Adrenal gland (tissue), 19 donors: ENCODE measurements around the gene TMEM213. TPM values are rescaled to one million over a fixed set of nuclear protein-coding genes. Genes with fewer than 3 reads are reported as not detected.

Experiments used
- DNase-seq, 7 donors: peaks; one replicate each; pipeline ENCODE4 v3.0.0-alpha.2; 2019 to 2020
- H3K27ac ChIP-seq, 5 donors: fragments of 200-600 bp; sonication (generic) in 4 of 5; 1 replicate in 3 of 5; 2 replicates in 2 of 5; pipeline versions ENCODE4 v1.5.1 to v1.8.0; 2016 to 2020; ENCODE audit warnings: mild to moderate bottlenecking in 1 of 5
- H3K27me3 ChIP-seq: fragments of 200-600 bp; 2 replicates; pipeline ENCODE4 v1.8.0; 2021
- H3K36me3 ChIP-seq, 2 donors: fragments of 200-600 bp; replicated peaks in 1 of 2; 1 replicate in 1 of 2; 2 replicates in 1 of 2; pipeline versions ENCODE4 v1.5.1 to v1.8.0; 2018 to 2022
- H3K4me1 ChIP-seq, 2 donors: fragments of 200-600 bp; replicated peaks in 1 of 2; 1 replicate in 1 of 2; 2 replicates in 1 of 2; pipeline versions ENCODE4 v1.5.1 to v1.8.0; 2018 to 2021
- H3K4me3 ChIP-seq, 4 donors: fragments of 200-600 bp; sonication (generic) in 3 of 4; one replicate each; pipeline ENCODE4 v1.5.1; 2016 to 2018
- H3K9me3 ChIP-seq, 3 donors: fragments of 200-600 bp; sonication (generic) in 1 of 3; replicated peaks in 1 of 3; 1 replicate in 2 of 3; 2 replicates in 1 of 3; pipeline versions ENCODE4 v1.5.1 to v1.8.0; 2016 to 2021
- CTCF ChIP-seq, 6 experiments: fragments of 450-650 bp in 4 of 6; fragments of 200-600 bp in 2 of 6; sonication (generic) in 1 of 6; IDR thresholded peaks; 1 replicate in 5 of 6; 2 replicates in 1 of 6; pipeline versions ENCODE4 v1.5.1 to v1.8.0; 2016 to 2021; ENCODE audit warnings: antibody characterized with exemption in 6 of 6, mild to moderate bottlenecking in 2 of 6, moderate library complexity in 1 of 6
- POLR2A ChIP-seq, 2 donors: fragments of 450-650 bp; IDR thresholded peaks; one replicate each; pipeline ENCODE4 v1.6.1; 2017; ENCODE audit warnings: antibody characterized with exemption in 2 of 2, mild to moderate bottlenecking in 2 of 2, moderate library complexity in 1 of 2
- WGBS, 4 donors: extraction: QIAGEN DNeasy Blood & Tissue Kit in 2 of 4; methylation state at CpG; one replicate each; pipeline versions ENCODE4 v1.1.5 to v1.1.7; 2013 to 2017; 5-methylcytosine and 5-hydroxymethylcytosine counted together
- intact Hi-C, 2 donors: fragments of 100-400 bp; cut with DNase I; formaldehyde crosslinking; loops; one replicate each; pipeline versions ENCODE4 v1.14.1 to v1.15.0; 2022 to 2023
- long read RNA-seq, 10 donors: library from polyadenylated mRNA in 3 of 10; unstranded in 2 of 10; stranded (forward) in 1 of 10; transcript quantifications; one replicate each; pipeline ENCODE4 v2.0.0 and lab custom pipeline, GENCODE V29; 2021 to 2026
- polyA plus RNA-seq, 3 donors: library from polyadenylated mRNA; stranded (reverse); fragments of 200-250 nt in 2 of 3; fragments of 350-450 nt in 1 of 3; fragmentation: Illumina TruSeq in 1 of 3; extraction: RNeasy Lipid Tissue Mini Kit (QIAGEN cat#74804) in 1 of 3; gene quantifications; one replicate each; pipeline ENCODE4 v1.2.3, GENCODE V29; 2013 to 2014
- total RNA-seq, 9 donors: library from RNA; depleted of rRNA in 4 of 9; stranded (reverse); fragments of >200 nt in 4 of 9; fragments of 120-200 nt in 1 of 9; fragmentation: NEBNext Ultra II Directional in 1 of 9; extraction: Animal tissue kit (Norgen Biotek cat#: 25700) in 1 of 9; gene quantifications; one replicate each; pipeline versions ENCODE4 v1.1.0 to v1.2.4, GENCODE V29; 2013 to 2023
- donor health status: healthy with polysubstance abuse.
- donor health status: Bipolar disorder and iron deficiency.
- donor health status: DM: yes; HTN: yes; CAD: no.
- donor health status: DM: no; HTN: no; CAD: no.
- donor health status: DM: no; HTN: no; CAD: no.
- donor health status: DM: yes; HTN: yes; CAD: no.

TMEM213 gene, protein sequence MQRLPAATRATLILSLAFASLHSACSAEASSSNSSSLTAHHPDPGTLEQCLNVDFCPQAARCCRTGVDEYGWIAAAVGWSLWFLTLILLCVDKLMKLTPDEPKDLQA
- total RNA-seq (not detected), polyA plus RNA-seq (not detected)
- long read RNA-seq, donor 1, result 0 reads
- long read RNA-seq, donor 2, result 0 reads
- long read RNA-seq, donor 3, result 0 reads
- long read RNA-seq, donor 4, result 0 reads
- long read RNA-seq, donor 5, result 0 reads
- long read RNA-seq, donor 6, result 0 reads
- long read RNA-seq, donor 7, result 0 reads
- long read RNA-seq, donor 8, result 0 reads
- long read RNA-seq, donor 9, result 0 reads
- long read RNA-seq, donor 10, result 0 reads

DNA sequence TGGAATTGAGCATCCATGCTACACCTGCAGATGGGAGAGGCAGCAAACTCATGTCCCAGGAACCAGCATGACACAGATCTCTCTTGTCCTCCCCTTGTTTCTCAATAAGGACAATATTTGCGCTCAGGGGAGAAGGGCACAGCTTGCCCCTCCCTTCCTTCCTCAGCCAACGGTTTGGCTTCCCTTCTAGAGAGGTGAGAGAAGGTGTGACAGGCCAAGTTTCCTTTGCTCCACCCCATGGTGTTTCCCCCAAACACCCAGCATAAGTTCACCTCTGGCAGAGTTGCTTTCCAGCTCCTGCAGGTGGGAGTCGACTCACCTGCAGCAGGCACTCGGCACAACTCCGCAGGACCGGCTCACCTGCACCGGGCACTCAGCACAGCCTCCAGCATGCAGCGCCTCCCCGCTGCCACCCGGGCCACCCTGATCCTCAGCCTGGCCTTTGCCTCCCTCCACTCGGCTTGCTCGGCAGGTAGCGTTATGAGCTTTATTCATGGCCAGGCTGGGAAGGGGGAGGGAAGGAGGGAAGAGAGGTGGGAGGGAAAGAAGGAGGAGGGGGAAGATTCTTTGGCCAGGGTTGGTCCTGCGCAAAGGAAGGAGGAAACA, at the start of gene TMEM213, which contains the start of gene ATP6V0A4:
Gene TMEM213, plus strand, starts transcription at position 280 of the 606 bp plus-strand sequence. Its CDS starts 111 bp downstream, at position 391.
Gene ATP6V0A4, minus strand, starts transcription at position 482 of the 606 bp plus-strand sequence. CDS start 26,949 bp downstream, outside the sequence.
- Histone ChIP-seq H3K4me1 (no peaks in the 10 kb centered on the region), H3K4me3 (no peak within 1 kb of the TSS), H3K9me3 (no peaks in the 10 kb centered on the region), H3K27ac (no peak within 1 kb of the TSS), H3K27me3 (no peaks in the 10 kb centered on the region), H3K36me3 (no peaks in the 10 kb centered on the region)
- WGBS, 4 donors, result 55 to 69% (median 63%) methylated on average over 12 to 14 of the region's 14 CpGs
- intact Hi-C loops, result no loop called here
- TF ChIP-seq POLR2A (IDR thresholded peaks at IDR 0.05), result no peak
- DNase-seq, result no peak

DNA sequence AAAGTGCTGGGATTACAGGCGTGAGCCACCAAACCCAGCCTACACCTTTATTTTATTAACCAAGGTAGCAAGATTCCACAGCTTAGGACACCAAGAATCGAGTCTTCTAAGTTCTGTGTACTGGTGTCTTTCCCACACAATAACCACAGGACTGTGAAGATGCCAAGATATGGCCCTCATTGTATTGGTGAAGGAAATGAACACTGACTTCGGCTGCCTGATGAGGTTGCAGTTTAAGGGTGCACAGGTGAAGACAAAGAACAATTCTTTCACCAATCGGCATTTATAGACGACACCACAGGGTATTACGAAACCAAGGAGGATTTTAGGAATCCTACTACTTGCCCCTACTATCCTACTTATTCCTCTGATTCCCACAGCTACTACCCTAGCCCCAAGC, 49.1 kb upstream of the TMEM213 start:
- Histone ChIP-seq H3K27me3 (no peaks in the 10 kb centered on the region), H3K9me3 (no peaks in the 10 kb centered on the region), H3K36me3 (no peaks in the 10 kb centered on the region), H3K27ac (no peak overlapping the region), H3K4me1 (peaks cover 0 to 8% of the 10 kb centered on the region in 2 donors), H3K4me3 (no peak overlapping the region)
- intact Hi-C loops, result no loop called here
- 87 to 89% (median 88%) methylated on average over 6 of the region's 6 CpGs for WGBS, 4 donors
- no peak for TF ChIP-seq POLR2A (IDR thresholded peaks at IDR 0.05)
- TF ChIP-seq CTCF (IDR thresholded peaks at IDR 0.05), result no peak
- DNase-seq, result no peak

DNA sequence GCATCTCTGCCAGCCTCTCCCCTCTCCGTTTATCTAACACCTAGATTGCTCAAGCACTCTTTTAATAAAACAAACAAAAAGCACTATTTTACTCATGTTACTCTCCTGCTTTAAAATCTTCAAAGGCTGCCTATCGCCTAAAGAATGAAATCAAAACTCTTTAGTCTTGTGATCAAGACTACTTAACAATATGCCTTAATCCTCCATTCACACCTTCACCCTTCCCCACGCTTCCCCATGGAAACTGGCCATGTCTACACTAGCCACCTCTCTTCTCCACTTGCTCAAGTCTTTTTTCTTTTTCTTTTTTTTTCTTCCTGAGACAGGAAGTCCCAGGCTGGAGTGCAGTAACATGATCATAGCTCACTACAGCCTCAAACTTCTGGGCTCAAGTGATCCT, 47.8 kb upstream of the TMEM213 start:
- intact Hi-C loops, result no loop called here
- TF ChIP-seq POLR2A (IDR thresholded peaks at IDR 0.05) (no peak), CTCF (IDR thresholded peaks at IDR 0.05) (no peak)

GRCh38 chr7:138750473-138750872, 47.3 kb upstream of the TMEM213 start:
- peaks cover 0 to 8% of the 10 kb centered on the region in 2 donors for H3K4me1 ChIP-seq
- intact Hi-C loops, result no loop called here
- no peak for TF ChIP-seq POLR2A (IDR thresholded peaks at IDR 0.05)
- no peak for TF ChIP-seq CTCF (IDR thresholded peaks at IDR 0.05)
- no peak for DNase-seq
- 92 to 96% (median 94%) methylated on average over 14 to 15 of the region's 15 CpGs for WGBS, 4 donors
- H3K27me3 ChIP-seq, result no peaks in the 10 kb centered on the region
- H3K27ac ChIP-seq, result no peak overlapping the region
- no peaks in the 10 kb centered on the region for H3K36me3 ChIP-seq
- H3K9me3 ChIP-seq, result no peaks in the 10 kb centered on the region
- H3K4me3 ChIP-seq, result no peak overlapping the region

More for the DNA sequence above, 47.8 kb upstream of the TMEM213 start:
- no peak overlapping the region for H3K4me3 ChIP-seq
- H3K9me3 ChIP-seq, result no peaks in the 10 kb centered on the region
- no peak overlapping the region for H3K27ac ChIP-seq
- H3K36me3 ChIP-seq, result no peaks in the 10 kb centered on the region
- DNase-seq, result no peak
- peaks cover 0 to 8% of the 10 kb centered on the region in 2 donors for H3K4me1 ChIP-seq
- WGBS, 4 donors, result 84 to 92% (median 88%) methylated on average over 3 of the region's 3 CpGs
- H3K27me3 ChIP-seq, result no peaks in the 10 kb centered on the region
